Cardiac muscle cell (in vitro differentiated cells and primary cell): ENCODE results near the gene SPATA13. TPM values are rescaled to one million over a fixed set of nuclear protein-coding genes. Genes with fewer than 3 reads are reported as not detected.

Experiments used
- DNase-seq, 2 donors: peaks; one replicate each; pipeline versions ENCODE4 v3.0.0 to v3.0.0-alpha.2; 2010 to 2017; ENCODE audit warnings: low read depth in 1 of 2, low spot score in 1 of 2
- H3K27ac ChIP-seq: fragments of 200-600 bp; sonication (generic); 2 replicates; pipeline ENCODE4 v1.5.1; 2016
- H3K27me3 ChIP-seq: fragments of 200-600 bp; sonication (generic); 2 replicates; pipeline ENCODE4 v1.6.0; 2016; ENCODE audit warnings: control low read depth
- H3K36me3 ChIP-seq: fragments of 200-600 bp; sonication (generic); 2 replicates; pipeline ENCODE4 v1.5.1; 2016; ENCODE audit warnings: control low read depth
- H3K4me1 ChIP-seq: fragments of 200-600 bp; sonication (generic); 2 replicates; pipeline ENCODE4 v1.8.1; 2017; ENCODE audit warnings: low read depth, mild to moderate bottlenecking, mixed run types
- H3K4me3 ChIP-seq: fragments of 200-600 bp; sonication (generic); 2 replicates; pipeline ENCODE4 v1.5.1; 2016; ENCODE audit warnings: mild to moderate bottlenecking
- H3K9me3 ChIP-seq: fragments of 200-600 bp; sonication (generic); 2 replicates; pipeline ENCODE4 v1.5.1; 2017; ENCODE audit warnings: low read depth, mild to moderate bottlenecking, control low read depth
- polyA plus RNA-seq: library from polyadenylated mRNA; unstranded; fragments of >200 nt; fragmentation: Nextera tagmentation; extraction: Ambion mirVana; gene quantifications from 2 replicates; pipeline ENCODE4 v1.2.1, GENCODE V29; 2016
- total RNA-seq: library from RNA; depleted of rRNA; stranded (reverse); fragments of >200 nt; gene quantifications from 2 replicates; pipeline ENCODE4 v1.2.3, GENCODE V29; 2016
- TF ChIP-seq, protein P1 (sequence below): IDR thresholded peaks from 2 replicates; pipeline ENCODE4 v1.5.1; 2012; ENCODE audit warnings: low read depth, mild to moderate bottlenecking, low read length

The SPATA13 gene
- total and polyA plus RNA-seq, 2 experiments from 2014 or later, result 3.9 to 23.3 TPM

GRCh38 chr13:24134231-24134630 lies 26.3 kb upstream of the SPATA13 start:
- Histone ChIP-seq H3K36me3 (no peaks in the 10 kb centered on the region), H3K4me3 (no peak overlapping the region), H3K27me3 (no peaks in the 10 kb centered on the region), H3K9me3 (no peaks in the 10 kb centered on the region), H3K4me1 (peaks cover 10% of the 10 kb centered on the region), H3K27ac (no peak overlapping the region)
- TF ChIP-seq, protein P1, sequence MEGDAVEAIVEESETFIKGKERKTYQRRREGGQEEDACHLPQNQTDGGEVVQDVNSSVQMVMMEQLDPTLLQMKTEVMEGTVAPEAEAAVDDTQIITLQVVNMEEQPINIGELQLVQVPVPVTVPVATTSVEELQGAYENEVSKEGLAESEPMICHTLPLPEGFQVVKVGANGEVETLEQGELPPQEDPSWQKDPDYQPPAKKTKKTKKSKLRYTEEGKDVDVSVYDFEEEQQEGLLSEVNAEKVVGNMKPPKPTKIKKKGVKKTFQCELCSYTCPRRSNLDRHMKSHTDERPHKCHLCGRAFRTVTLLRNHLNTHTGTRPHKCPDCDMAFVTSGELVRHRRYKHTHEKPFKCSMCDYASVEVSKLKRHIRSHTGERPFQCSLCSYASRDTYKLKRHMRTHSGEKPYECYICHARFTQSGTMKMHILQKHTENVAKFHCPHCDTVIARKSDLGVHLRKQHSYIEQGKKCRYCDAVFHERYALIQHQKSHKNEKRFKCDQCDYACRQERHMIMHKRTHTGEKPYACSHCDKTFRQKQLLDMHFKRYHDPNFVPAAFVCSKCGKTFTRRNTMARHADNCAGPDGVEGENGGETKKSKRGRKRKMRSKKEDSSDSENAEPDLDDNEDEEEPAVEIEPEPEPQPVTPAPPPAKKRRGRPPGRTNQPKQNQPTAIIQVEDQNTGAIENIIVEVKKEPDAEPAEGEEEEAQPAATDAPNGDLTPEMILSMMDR, result no peak
- no peak for DNase-seq

- Histone ChIP-seq H3K9me3 (no peaks in the 10 kb centered on the region), H3K4me1 (peaks cover 8% of the 10 kb centered on the region), H3K27ac (no peak overlapping the region), H3K36me3 (no peaks in the 10 kb centered on the region), H3K27me3 (no peaks in the 10 kb centered on the region), H3K4me3 (no peak overlapping the region)
- no peak for DNase-seq
- TF ChIP-seq, protein P1, result no peak
Observed at GRCh38 chr13:24134757-24135156, 25.8 kb upstream of the SPATA13 start.

DNA sequence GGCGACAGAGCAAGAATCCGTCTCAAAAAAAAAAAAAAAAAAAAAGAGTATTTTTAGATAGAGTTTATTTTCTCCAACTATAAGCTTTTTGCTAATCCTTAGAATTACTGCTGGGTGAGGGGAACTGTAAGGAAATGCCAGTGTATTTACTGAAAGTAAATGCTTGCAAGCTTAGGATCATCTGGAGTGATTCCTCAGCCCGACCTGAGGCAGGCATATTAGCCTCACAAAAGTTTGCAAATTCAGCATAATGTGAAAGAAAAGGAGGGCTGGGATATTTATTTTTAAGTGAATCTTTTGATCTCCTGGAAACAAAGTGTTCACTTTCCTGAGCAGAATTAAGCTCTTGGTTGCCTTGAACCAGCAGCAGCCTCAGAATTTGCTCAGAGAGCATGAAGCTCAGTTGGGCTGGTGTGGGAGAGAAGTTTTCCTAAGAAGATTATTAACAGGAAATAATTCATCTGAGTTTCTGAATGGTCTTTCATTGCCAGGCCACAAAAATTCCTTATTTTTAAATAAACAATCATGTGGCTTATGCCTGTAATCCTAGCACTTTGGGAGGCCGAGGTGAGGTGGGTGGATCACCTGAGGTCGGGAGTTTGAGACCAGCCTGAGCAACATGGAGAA lies 24.7 kb upstream of the SPATA13 start:
- no peaks in the 10 kb centered on the region for H3K36me3 ChIP-seq
- H3K4me1 ChIP-seq, result no peaks in the 10 kb centered on the region
- H3K9me3 ChIP-seq, result no peaks in the 10 kb centered on the region
- peak in 1 of 2 donors; percentile 60 for DNase-seq
- TF ChIP-seq, protein P1, result no peak
- no peak overlapping the region for H3K4me3 ChIP-seq
- H3K27ac ChIP-seq, result no peak overlapping the region
- H3K27me3 ChIP-seq, result no peaks in the 10 kb centered on the region

- no peaks in the 10 kb centered on the region for H3K9me3 ChIP-seq
- H3K4me3 ChIP-seq, result no peak overlapping the region
- H3K27ac ChIP-seq, result no peak overlapping the region
- no peaks in the 10 kb centered on the region for H3K4me1 ChIP-seq
- no peaks in the 10 kb centered on the region for H3K27me3 ChIP-seq
- no peaks in the 10 kb centered on the region for H3K36me3 ChIP-seq
- TF ChIP-seq, protein P1, result no peak
- no peak for DNase-seq
Observed at GRCh38 chr13:24138911-24139310, 21.6 kb upstream of the SPATA13 start.

DNA sequence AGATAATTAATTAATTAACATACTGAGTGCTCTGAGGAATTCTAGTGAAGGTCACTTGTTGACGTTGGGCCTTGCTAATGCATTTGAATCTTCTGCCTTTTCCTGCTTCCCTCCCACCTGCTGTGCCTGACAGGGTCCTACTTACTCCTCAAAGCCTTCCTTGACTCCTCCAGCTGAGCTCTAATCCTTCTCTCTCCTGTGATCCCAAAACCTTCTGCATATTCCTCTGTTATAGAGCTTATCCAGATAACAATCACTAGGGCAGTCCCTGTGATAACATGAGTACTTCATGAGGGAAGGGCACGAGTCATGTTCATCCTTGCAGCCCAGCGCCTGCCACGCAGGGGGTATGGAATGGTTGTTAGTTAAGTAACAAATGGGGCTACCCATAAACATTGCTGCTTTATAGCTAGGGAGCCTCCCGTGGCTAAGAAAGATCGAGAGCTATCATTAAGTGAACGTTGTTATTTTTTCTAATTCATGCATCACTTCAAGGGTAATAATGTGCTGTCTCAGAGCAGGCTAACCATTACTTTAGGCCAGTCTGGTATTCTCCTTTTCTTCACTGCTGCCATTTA lies 19.1 kb upstream of the SPATA13 start:
- TF ChIP-seq, protein P1, result no peak
- no peak overlapping the region for H3K27ac ChIP-seq
- no peaks in the 10 kb centered on the region for H3K36me3 ChIP-seq
- H3K4me3 ChIP-seq, result no peak overlapping the region
- no peaks in the 10 kb centered on the region for H3K9me3 ChIP-seq
- no peaks in the 10 kb centered on the region for H3K27me3 ChIP-seq
- no peak for DNase-seq
- H3K4me1 ChIP-seq, result no peaks in the 10 kb centered on the region
